Activated CD4-positive, alpha-beta T cell treated with anti-CD3 and anti-CD28 coated beads, Interleukin-2, amount 50 U/mL, for 4 hours (primary cell): ENCODE results near the gene DIRAS1.
"Not testable (repeated sequence)": the region's sequence is repeated elsewhere in the genome, so short reads cannot be mapped to it uniquely, and the experiment has no call there.

Source experiments
- DNase-seq, 2 experiments: peaks; one replicate each; pipeline ENCODE4 v3.0.0-alpha.2; 2020

Gene DIRAS1

GRCh38 chr19:2668175-2668763 is 52.9 kb downstream of the DIRAS1 start:
- DNase-seq: no peak

- DNase-seq: not testable (repeated sequence)
Observed at GRCh38 chr19:2667349-2667748, 53.8 kb downstream of the DIRAS1 start.

- DNase-seq: no peak
Observed at GRCh38 chr19:2666344-2666994, 54.7 kb downstream of the DIRAS1 start.

- no peak for DNase-seq
Observed at GRCh38 chr19:2665103-2665502, 56.1 kb downstream of the DIRAS1 start.
